Measurements from ENCODE around the gene SCARF2. TPM values are rescaled to one million over a fixed set of nuclear protein-coding genes. Genes with fewer than 3 reads are reported as not detected.

SCARF2 gene
- total RNA-seq, 1 experiment from 2014 or later = 26.3 TPM

- no peak; the same call in 1 of the 2 replicates for TF ChIP-seq KAT7 (CRISPR knock-in tag; IDR thresholded peaks at IDR 0.05; ENCODE audit: borderline replicate concordance)
- no peak for TF ChIP-seq FOXP1 (CRISPR knock-in tag; IDR thresholded peaks at IDR 0.05; ENCODE audit: borderline replicate concordance)
- peak; percentile 40; the same call in 1 of the 2 replicates for TF ChIP-seq SP1 (CRISPR knock-in tag; conservative IDR thresholded peaks at IDR 0.05)
- TF ChIP-seq ATF1 (CRISPR knock-in tag; IDR thresholded peaks at IDR 0.05) = 0 out of 2 replicates have a peak, but pooled peaks have one; percentile 2
- TF ChIP-seq CDX4 (CRISPR knock-in tag; IDR thresholded peaks at IDR 0.05; ENCODE audit: borderline replicate concordance) = no peak
- TF ChIP-seq NFYB (CRISPR knock-in tag; conservative IDR thresholded peaks at IDR 0.05; ENCODE audit: low read depth) = no peak; the same call in 1 of the 2 replicates
- TF ChIP-seq, protein P1, sequence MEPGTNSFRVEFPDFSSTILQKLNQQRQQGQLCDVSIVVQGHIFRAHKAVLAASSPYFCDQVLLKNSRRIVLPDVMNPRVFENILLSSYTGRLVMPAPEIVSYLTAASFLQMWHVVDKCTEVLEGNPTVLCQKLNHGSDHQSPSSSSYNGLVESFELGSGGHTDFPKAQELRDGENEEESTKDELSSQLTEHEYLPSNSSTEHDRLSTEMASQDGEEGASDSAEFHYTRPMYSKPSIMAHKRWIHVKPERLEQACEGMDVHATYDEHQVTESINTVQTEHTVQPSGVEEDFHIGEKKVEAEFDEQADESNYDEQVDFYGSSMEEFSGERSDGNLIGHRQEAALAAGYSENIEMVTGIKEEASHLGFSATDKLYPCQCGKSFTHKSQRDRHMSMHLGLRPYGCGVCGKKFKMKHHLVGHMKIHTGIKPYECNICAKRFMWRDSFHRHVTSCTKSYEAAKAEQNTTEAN (CRISPR knock-in tag; IDR thresholded peaks at IDR 0.05) = 0 out of 2 replicates have a peak, but pooled peaks have one; percentile 53
- TF ChIP-seq NFE2L1 (CRISPR knock-in tag; IDR thresholded peaks at IDR 0.05) = 0 out of 2 replicates have a peak, but pooled peaks have one; percentile 32
- TF ChIP-seq, protein P2, sequence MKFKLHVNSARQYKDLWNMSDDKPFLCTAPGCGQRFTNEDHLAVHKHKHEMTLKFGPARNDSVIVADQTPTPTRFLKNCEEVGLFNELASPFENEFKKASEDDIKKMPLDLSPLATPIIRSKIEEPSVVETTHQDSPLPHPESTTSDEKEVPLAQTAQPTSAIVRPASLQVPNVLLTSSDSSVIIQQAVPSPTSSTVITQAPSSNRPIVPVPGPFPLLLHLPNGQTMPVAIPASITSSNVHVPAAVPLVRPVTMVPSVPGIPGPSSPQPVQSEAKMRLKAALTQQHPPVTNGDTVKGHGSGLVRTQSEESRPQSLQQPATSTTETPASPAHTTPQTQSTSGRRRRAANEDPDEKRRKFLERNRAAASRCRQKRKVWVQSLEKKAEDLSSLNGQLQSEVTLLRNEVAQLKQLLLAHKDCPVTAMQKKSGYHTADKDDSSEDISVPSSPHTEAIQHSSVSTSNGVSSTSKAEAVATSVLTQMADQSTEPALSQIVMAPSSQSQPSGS (CRISPR knock-in tag; IDR thresholded peaks at IDR 0.05; ENCODE audit: borderline replicate concordance, low read depth) = no peak
- TF ChIP-seq ZNF423 (CRISPR knock-in tag; IDR thresholded peaks at IDR 0.05) = no peak
- no peak for TF ChIP-seq ZNF281 (CRISPR knock-in tag; IDR thresholded peaks at IDR 0.05)
- TF ChIP-seq OVOL2 (CRISPR knock-in tag; IDR thresholded peaks at IDR 0.05; ENCODE audit: borderline replicate concordance) = no peak
- TF ChIP-seq ATF3 (CRISPR knock-in tag; conservative IDR thresholded peaks at IDR 0.05) = no peak
- TF ChIP-seq, protein P3, sequence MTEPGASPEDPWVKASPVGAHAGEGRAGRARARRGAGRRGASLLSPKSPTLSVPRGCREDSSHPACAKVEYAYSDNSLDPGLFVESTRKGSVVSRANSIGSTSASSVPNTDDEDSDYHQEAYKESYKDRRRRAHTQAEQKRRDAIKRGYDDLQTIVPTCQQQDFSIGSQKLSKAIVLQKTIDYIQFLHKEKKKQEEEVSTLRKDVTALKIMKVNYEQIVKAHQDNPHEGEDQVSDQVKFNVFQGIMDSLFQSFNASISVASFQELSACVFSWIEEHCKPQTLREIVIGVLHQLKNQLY (CRISPR knock-in tag; IDR thresholded peaks at IDR 0.05) = no peak
- no peak overlapping the region for H3K27ac Mint-ChIP-seq
- H3K4me3 Mint-ChIP-seq = peak overlapping the region; percentile 66
- ATAC-seq = peak; percentile 42
- H3K9me3 Mint-ChIP-seq = no peaks in the 10 kb centered on the region
- peak; percentile 51 for DNase-seq (ENCODE audit: low spot score)
- H3K27me3 Mint-ChIP-seq (ENCODE audit: low read depth) = peaks cover 64% of the 10 kb centered on the region
- peaks cover 21% of the 10 kb centered on the region for H3K4me1 Mint-ChIP-seq
- H3K36me3 Mint-ChIP-seq = peaks cover 9% of the 10 kb centered on the region
- CTCF ChIA-PET = interaction anchor here (1.0 to 5.7 kb wide), 4 partner anchors 14 to 174 kb away, joined by 3 to 31 read pairs (median 4); no protein-coding TSS in a partner anchor
- POLR2A ChIA-PET = no interaction called here
Measured at GRCh38 chr22:20431511-20432192, 6.0 kb downstream of the SCARF2 start.

DNA sequence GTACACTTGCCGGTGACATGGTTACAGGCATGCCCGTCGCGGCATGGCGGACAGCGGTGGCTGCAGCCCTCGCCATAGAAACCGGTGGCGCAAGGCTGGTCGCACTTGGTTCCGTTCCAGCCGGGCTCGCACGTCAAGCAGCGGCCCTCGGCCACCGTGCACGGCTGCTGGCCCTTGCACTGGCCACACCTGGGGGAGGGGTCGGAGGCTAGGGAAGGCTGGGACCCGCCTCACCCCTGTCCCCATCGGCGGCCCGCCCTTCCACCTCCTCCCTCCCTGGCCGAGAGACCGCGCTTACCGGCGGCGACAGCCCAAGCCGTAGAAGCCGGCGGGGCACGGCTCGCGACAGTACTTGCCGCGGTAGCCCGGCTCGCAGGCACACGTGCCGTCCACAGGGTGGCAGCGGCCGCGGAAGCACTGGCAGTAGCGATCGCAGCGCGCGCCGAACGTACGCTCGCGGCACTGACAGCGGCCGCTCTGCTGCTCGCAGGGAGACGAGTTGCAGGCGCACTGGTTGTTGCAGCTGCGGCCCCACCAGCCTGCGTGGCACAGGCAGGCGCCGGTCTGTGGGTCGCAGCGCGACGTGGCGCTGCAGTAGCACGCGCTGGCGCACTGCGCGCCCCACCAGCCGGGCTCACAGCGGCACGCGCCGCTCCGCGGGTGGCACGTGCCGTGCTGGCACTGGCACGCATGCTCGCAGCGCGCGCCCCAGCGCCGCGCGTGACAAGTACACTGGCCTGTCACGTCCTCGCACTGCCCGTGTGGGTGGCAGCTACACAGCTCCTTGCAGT, 6.7 kb downstream of the SCARF2 start:
- H3K36me3 Mint-ChIP-seq = peaks cover 9% of the 10 kb centered on the region
- peak overlapping the region; percentile 66 for H3K4me3 Mint-ChIP-seq
- ATAC-seq (peak; percentile 55), DNase-seq (ENCODE audit: low spot score) (peak; percentile 68)
- peaks cover 19% of the 10 kb centered on the region for H3K4me1 Mint-ChIP-seq
- no peaks in the 10 kb centered on the region for H3K9me3 Mint-ChIP-seq
- ChIA-PET POLR2A (no interaction called here), CTCF (interaction anchor here (0.9 to 1.5 kb wide), 3 partner anchors 13 to 174 kb away, joined by 3 to 11 read pairs (median 3); no protein-coding TSS in a partner anchor)
- H3K27me3 Mint-ChIP-seq (ENCODE audit: low read depth) = peaks cover 60% of the 10 kb centered on the region
- no peak overlapping the region for H3K27ac Mint-ChIP-seq
- TF ChIP-seq FOXP1 (CRISPR knock-in tag; IDR thresholded peaks at IDR 0.05; ENCODE audit: borderline replicate concordance) (peak; percentile 42; the same call in 1 of the 2 replicates), CBFB (CRISPR knock-in tag; IDR thresholded peaks at IDR 0.05; ENCODE audit: low read depth) (no peak), CDX4 (CRISPR knock-in tag; IDR thresholded peaks at IDR 0.05; ENCODE audit: borderline replicate concordance) (no peak), TP53 (CRISPR knock-in tag; IDR thresholded peaks at IDR 0.05) (no peak), PRRX2 (CRISPR knock-in tag; IDR thresholded peaks at IDR 0.05) (no peak), NFE2L1 (CRISPR knock-in tag; IDR thresholded peaks at IDR 0.05) (no peak), ATF1 (CRISPR knock-in tag; IDR thresholded peaks at IDR 0.05) (0 out of 2 replicates have a peak, but pooled peaks have one; percentile 57)
- TF ChIP-seq, protein P4, sequence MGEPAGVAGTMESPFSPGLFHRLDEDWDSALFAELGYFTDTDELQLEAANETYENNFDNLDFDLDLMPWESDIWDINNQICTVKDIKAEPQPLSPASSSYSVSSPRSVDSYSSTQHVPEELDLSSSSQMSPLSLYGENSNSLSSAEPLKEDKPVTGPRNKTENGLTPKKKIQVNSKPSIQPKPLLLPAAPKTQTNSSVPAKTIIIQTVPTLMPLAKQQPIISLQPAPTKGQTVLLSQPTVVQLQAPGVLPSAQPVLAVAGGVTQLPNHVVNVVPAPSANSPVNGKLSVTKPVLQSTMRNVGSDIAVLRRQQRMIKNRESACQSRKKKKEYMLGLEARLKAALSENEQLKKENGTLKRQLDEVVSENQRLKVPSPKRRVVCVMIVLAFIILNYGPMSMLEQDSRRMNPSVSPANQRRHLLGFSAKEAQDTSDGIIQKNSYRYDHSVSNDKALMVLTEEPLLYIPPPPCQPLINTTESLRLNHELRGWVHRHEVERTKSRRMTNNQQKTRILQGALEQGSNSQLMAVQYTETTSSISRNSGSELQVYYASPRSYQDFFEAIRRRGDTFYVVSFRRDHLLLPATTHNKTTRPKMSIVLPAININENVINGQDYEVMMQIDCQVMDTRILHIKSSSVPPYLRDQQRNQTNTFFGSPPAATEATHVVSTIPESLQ (CRISPR knock-in tag; IDR thresholded peaks at IDR 0.05) = no peak
- TF ChIP-seq, protein P3 (CRISPR knock-in tag; IDR thresholded peaks at IDR 0.05) = no peak

All from WTC11 (cell line).